T-helper 1 cell treated with Interleukin-12 subunit alpha and Interleukin-12 subunit beta and Interleukin-4 antibody, amounts not matched to agents 30 ng/mL and 1 ng/mL, for 36 hours (primary cell): ENCODE data around the gene ZNF627. TPM values are rescaled to one million over a fixed set of nuclear protein-coding genes. Genes with fewer than 3 reads are reported as not detected.
"Not testable (repeated sequence)": the region's sequence is repeated elsewhere in the genome, so short reads cannot be mapped to it uniquely, and the experiment has no call there.

ENCODE experiments used
- intact Hi-C: fragments of 100-400 bp; cut with micrococcal nuclease; formaldehyde crosslinking; loops from one replicate; pipeline ENCODE4 v1.15.1; 2024
- total RNA-seq: library from RNA; stranded (reverse); gene quantifications from 2 replicates; pipeline ENCODE4 v1.2.3, GENCODE V29; 2022

The ZNF627 gene
- total RNA-seq, 1 donor from 2014 or later = 3.9 TPM

DNA sequence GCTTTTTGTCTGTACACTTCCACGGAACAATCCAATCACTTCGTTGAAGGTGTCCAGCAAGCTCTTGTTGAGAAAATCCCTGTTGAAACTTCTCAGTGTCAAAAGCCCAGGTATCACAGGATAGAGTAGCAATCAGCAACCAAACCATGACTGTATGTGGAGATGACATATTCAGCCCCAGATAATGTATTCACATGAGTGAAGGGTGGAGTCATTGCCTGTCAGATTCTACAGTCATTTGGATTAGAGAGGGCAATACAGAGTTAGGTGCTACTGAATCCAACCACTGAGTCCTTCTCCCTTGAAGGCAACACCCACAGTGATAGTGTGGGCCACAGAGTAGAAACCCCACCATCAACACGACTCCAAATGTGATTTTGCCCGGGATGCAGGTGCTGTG lies 23.3 kb downstream of the ZNF627 start:
- intact Hi-C loops = no loop called here

DNA sequence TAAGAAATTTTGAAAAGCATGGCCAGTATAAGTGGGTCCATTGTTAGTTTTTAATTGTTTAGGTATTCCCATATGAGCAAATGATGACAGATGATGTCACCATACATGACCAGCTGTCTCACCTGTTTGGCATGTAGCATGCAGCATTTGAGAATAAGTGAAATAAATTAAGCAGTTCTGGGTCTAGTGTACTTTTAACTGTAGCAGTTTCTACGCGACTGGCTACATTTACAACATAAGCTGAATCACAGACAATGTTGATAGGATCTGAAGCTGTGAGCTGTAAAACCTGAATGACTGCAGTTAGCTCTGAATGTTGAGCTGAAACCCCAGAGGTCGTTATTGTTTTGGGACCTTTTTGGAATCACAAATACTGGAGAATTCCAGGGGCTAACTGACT lies 25.1 kb downstream of the ZNF627 start:
- intact Hi-C loops = not testable (repeated sequence)

DNA sequence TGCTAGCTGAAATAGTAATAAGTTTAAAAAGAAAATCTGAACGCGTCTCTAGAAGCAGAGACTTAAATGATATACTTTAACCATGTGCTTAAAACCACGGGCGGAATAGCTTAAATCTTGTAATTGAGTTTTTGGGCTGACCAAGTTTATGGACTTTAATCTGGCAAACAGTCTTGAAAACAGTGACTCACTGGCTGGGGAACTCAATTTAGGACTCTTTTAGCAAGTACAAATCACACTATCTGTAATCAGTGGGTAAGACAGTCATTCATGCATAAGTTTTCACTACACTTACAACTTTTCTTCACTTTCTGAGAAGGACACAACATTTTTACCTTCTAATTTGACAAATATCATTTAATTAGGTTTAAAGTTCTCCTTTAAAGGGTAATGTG lies 26.8 kb downstream of the ZNF627 start:
- intact Hi-C loops = no loop called here

DNA sequence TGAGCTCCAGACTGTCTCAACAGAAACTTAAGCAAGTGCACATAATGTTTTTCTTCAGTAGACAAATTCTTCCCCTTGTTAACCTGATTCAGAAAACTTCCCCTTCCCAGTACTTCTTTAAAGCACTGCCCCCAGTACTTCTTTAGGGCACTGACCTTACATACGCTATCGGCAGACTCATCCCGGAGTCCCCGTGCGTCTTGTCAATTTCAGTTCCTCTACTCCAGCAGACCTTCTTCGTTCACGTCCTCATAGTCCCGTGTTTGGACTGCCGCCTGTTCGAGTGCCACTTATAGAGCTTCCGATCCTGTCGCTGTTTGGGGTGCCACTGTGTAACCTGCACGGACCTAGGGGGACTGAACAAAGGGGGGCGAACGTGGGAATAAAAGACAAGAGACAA lies 29.0 kb downstream of the ZNF627 start:
- intact Hi-C loops = no loop called here

DNA sequence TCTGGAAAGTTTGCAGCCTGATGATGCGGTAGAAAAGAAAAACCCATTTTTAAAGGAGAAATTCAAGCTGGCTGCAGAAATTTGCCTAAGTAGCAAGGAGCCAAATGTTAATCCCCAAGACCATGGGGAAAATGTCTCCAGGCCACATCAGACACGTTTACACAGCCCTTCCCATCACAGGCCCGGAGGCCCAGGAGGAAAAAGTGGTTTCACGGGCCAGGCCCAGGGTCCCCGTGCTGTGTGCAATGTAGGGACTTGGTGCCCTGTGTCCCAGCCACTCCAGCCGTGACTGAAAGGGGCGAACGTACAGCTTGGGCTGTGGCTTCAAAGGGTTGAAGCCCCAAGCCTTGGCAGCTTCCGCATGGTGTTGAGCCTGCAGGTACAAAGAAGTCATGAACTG lies 35.9 kb downstream of the ZNF627 start:
- intact Hi-C loops = no loop called here

DNA sequence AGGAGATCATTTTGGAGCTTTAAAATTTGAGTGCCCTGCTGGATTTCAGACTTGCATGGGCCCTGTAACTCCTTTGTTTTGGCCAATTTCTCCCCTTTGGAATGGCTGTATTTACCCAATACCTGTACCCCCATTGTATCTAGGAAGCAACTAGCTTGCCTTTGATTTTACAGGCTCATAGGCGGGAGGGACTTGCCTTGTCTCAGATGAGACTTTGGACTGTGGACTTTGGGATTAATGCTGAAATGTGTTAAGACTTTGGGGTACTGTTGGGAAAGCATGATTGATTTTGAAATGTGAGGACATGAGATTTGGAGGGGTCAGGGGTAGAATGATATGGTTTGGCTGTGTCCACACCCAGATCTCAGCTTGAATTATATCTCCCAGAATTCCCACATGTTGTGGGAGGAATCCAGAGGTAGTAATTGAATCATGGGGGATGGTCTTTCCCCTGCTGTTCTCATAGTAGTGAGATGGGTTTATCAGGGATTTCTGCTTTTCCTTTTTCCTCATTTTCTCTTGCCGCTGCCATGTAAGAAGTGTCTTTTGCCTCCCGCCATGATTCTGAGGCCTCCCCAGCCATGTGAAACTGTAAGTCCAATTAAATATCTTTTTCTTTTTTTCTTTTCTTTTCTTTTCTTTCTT lies 36.9 kb downstream of the ZNF627 start:
- intact Hi-C loops = not testable (repeated sequence)

DNA sequence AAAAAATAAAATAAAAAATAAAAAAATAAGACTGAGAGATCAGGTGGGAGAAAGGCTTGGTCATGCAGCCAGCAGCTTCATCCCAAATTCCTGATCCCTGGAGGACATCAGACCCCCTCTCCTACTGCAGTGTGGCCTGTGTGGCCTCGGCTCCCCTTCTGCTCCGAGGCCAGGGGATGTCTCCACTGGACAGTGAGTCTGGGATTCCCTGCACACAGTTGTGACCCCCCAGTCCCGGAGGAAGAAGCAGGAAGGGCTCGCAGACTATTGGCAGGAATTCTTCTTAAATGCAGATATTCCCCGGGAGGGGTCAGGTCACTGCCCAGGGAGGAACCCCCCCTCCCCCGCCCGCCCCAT lies 41.9 kb downstream of the ZNF627 start:
- intact Hi-C loops = loop anchor here (1.0 kb wide), 3 partner anchors 42 to 502 kb away; partner anchors contain the start of genes ZNF627 and ZNF823

DNA sequence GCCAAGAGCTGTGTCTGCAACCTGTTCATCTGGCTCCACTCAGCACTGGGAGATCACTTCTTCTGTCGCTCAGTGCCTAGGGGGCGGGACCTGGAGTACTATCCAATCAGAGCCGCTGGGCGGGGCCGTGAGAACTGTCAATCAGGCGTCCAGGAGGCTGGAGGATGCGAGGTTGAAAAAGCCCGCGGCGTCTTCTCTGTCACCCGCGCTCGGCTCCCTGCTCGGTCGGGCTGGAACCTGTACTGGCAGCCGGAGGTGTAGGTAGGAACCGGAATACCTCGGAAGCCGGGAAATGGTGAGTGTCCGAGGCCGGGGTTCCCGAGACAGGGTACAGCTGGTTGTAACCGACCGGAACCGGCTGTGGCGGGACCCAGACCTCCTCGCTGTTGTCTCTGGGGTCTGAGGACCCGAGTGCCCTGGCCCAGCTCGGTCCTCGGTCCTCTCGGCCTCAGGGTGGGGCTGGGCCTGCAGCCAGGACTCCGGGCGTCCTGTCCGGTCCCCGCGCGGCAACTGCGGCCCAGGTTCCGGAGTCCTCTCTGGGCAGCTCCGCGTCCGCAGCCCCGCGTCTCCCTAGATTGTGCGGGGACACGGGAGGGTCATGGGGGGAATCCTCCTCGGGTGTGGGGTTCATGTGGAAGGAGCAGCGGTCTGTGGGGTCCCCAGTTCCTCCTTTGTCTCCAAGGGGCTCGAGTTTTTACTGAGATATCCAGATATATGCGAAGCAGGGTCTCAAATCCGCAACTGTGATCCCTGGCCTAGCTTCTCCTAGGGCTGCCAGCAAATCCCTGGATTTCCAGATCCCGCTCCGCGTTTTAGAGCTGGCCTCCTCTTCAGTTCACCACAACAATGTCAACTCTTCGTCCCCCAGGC lies 42.6 kb downstream of the ZNF627 start:
- intact Hi-C loops = loop anchor here (1.0 kb wide), 3 partner anchors 43 to 501 kb away; partner anchors contain the start of genes ZNF627 and ZNF823

DNA sequence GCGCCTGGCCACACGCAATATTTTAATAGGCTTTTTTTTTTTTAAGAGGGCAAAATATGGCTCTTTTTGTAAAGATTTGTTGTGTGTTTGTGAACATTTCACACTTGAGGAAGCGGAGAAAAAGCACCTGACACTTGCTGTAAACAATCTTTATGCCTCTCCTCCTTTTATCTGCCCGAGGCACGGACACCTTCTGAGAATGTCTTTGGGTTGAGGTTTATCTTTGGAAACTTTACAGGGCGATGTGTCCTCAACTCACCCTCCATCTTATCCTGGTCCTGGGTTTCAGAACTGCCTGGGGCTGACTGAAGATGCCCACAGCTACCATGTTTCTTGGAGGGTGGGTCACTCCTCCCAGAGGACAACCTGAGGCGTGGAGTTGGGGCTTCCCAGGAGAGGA lies 44.0 kb downstream of the ZNF627 start:
- intact Hi-C loops = no loop called here

DNA sequence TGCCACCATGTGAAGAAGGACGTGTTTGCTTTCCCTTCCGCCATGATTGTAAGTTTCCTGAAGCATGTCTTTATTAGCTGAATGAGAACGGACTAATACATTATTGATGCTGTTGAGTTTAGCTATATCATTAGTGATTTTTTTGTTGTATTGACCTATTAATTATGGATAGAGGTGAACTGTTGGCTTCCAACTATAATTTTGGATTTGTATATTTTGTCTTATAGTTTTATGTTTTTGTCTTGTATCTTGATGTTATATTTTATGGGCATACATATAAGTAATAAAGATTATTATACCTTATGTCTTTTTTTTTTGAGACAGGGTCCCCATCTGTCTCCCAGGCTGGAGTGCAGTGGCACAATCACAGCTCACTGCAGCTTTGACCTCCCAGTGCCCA lies 45.6 kb downstream of the ZNF627 start:
- intact Hi-C loops = no loop called here

DNA sequence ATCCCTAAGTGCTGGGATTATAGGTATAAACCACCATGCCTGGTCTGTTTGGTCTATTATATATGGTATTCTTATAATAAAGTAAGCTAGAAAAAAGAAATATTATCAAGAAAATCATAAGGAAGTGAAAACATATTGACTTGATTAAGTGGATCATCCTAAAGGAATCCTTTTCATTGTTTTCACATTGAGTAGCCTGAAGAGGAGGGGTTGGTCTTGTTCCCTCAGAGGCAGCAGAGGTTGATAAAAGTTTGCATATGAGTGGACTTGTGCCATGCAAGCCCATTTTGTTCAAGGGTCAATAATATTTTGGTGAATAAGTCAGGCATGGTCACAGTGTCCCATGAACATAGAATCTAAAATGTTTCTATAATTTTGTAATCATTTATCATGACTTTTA lies 52.7 kb downstream of the ZNF627 start:
- intact Hi-C loops = no loop called here

DNA sequence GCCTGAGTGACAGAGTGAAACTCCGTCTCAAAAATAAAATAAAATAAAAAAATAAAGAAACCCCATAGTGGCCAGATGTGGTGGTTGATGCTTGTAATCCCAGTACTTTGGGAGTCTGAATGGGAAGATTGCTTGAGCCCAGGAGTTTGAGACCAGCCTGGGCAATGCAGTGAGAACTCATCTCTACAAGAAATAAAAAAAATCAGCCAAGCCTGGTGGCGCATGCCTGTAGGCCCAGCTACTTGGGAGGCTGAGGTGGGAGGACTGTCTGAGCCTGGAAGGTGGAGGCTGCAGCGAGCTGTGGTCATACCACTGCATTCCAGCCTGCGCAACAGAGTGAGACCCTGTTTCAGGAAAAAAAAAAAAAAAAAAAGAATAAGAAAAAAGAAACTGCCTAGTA lies 53.8 kb downstream of the ZNF627 start:
- intact Hi-C loops = no loop called here

DNA sequence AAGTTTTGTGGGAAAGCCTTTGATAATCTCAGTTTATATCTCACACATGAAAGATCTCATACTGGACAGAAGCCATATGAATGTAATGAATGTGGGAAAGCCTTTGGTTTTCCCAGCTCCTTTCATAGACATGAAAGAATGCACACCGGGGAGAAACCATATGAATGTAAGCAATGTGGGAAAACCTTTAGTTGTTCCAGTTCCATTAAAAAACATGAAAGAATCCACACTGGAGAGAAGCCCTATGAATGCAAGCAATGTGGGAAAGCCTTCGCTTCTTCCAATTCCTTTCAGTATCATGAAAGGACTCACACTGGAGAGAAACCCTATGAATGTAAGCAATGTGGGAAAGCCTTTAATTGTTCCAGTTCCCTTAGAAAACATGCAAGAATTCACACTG lies 54.8 kb downstream of the ZNF627 start:
- intact Hi-C loops = no loop called here

DNA sequence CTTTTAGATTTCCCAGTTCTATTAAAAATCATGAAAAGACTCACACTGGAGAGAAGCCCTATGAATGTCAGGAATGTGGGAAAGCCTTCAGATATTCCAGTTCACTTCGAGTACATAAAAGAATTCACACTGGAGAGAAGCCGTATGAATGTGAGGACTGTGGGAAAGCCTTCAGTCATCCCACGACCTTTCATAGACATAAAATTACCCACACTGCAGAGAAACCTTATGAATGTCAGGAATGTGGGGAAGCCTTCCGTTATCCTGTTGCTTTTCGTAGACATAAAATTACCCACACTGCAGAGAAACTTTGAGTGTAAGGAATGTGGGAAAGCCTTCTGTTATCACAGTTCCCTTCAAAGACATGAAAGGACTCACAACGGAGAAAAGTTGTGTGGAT lies 55.2 kb downstream of the ZNF627 start:
- intact Hi-C loops = no loop called here

DNA sequence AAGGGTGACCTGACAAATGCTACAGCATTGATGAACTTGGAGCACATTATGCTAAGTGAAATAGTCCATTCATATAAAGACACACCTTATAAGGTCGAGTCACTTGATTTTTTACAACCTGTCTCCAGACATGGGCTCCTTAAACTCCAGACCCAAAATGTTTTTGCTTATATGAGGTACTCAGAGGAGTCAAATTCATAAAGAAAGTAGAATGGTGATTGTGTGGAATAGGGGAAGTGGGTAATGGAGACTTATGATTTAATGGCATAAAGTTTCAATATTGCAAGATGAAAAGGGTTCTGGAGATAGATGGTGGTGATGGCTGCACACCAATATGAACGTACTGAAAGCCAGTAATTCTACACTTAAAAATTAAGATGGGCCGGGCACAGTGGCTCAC lies 59.3 kb downstream of the ZNF627 start:
- intact Hi-C loops = no loop called here

DNA sequence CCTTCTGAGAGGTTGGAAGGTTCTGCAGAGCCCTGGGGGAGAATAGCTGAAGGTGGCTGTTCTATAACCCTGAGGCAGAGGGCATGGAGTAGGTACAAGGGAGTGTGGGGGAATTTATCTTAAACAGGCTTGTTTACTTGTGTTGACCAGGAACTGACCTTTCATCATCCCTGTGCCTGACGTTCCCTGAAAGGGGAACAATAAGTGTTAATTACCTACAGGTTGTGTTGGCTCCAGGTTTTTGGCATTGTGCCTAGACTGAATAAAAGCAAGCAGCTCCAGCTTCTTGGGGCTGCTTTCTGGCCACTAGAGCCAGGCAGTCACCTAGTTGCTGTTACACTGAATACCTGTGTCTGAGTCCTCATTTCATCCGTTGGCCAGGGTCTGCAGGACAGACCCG lies 60.0 kb downstream of the ZNF627 start:
- intact Hi-C loops = no loop called here

DNA sequence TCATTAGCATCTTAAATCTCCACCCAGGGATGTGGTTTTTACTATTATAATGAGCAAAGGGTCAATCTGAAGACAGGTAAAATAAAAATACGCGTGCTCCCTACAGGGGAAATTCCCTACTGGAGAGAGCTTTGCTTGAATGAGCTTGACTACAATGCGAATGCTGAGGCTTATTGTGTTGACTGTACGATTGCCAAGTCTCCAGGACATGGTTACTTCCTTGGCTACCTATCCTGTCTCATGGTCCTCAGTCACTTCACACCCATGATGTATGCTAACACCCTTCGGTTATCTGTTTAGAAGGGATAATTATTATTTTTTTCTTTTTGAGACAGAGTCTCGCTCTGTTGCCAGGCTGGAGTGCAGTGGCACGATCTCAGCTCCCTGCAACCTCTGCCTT lies 61.7 kb downstream of the ZNF627 start:
- intact Hi-C loops = no loop called here

DNA sequence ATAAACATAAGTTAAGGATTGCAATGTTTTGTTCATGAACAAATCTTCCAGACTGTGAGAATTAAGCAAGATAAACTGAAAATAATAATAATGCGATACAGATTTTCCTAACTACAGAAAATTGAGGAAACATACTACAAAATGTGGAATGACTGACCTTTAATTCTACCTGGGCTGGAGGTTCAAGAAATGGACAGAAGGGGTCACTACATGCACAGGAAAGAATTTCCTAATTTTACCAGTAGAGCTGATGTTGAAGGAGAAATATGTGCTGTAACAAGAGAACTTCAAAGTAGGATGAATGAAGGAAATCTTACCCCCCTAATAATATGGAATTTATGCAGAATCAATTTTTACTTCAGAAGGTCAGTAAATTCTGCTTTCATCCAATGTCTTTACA lies 62.3 kb downstream of the ZNF627 start:
- intact Hi-C loops = no loop called here

DNA sequence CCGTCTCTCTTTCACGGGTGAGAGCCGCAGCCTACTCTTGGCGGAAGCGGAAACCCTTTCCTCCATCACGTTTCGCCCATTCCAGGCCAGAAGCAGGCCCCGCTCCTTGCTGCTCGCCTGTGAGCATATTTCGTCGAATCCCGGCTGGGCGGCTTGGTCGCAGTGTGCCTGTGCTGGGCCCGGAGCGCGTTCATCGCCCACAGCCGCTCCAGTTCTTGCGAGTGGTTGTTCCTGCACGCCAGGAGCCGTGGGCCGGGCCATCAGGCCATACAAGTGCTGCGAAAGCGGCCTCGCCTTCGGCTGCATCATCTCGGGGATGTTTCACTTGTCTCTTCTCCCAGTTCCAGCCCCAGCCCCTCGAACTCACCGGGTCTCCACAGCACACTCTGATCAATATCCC lies 65.0 kb downstream of the ZNF627 start:
- intact Hi-C loops = no loop called here

DNA sequence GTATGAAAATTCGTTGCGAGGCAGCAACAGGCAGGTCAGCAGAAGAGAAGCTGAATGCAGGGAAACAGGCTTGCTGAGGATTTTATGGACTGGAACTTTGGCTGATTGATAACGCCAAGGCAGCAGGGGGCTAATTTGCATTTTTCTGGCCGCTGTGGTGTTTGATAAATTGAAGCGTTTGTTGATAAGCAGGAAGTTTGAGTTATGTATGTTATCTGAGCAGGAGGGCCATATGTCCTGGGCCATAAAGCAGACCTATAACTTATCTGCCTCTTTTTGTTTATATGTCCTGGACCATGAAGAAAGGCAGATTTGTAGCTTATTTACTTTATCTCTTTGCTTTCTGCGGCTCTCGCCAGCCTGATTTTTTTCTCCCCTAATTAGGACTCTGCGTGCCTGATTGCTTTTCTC lies 65.9 kb downstream of the ZNF627 start:
- intact Hi-C loops = no loop called here
